ENCODE data around the gene DLG5.

Gene DLG5

DNA sequence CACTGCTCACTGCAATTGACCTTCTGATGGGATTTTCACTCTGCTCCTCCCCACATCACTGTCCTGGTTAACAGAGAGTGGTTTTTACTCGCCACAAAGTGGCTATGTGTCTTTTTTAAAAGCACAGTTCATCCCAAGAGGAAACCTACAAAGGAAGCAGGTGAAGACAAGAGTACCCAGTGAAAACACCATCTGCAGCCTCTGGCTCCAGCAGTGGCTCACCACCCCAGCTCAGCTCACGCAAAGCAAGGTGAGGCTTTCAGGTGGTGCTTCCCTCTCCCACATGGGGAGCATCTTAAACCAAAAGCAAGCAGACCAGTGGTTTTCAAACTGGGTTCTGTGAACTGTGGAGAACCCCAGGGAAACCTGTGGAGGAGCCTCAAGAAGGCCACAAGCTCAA is 14.0 kb downstream of the DLG5 start:
- DNase-seq (ENCODE audit: low read depth), result no peak

GRCh38 chr10:77911535-77912123 is 14.9 kb downstream of the DLG5 start:
- DNase-seq (ENCODE audit: low read depth), result no peak

DNA sequence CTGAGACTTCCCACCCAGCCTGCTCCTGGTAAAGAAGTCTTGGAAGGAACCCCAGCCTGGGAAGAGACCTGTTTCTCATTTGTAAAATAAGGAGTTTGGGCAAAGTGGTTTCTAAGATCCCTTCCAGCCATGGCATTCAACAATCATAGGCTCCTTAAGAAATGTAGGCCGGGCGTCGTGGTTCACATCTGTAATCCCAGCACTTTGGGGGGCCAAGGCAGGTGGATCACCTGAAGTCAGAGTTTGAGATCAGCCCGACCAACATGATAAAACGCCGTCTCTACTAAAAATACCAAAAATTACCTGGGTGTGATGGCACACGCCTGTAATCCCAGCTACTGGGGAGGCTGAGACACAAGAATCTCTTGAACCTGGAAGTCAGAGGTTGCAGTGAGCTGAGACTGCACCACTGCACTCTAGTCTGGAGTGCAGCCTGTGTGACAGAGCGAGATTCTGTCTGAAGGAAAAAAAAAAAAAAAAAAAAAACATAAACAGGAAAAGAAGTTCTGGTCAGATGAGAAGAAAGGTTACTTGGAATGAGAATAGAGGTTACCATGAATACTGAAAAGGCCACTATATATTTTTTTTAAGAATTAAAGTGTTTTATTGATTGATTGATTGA is 15.9 kb downstream of the DLG5 start:
- DNase-seq (ENCODE audit: low read depth), result no peak

GRCh38 chr10:77909749-77910375 is 16.7 kb downstream of the DLG5 start:
- DNase-seq (ENCODE audit: low read depth), result no peak

- no peak for DNase-seq (ENCODE audit: low read depth)
Observed at GRCh38 chr10:77909021-77909748, 17.4 kb downstream of the DLG5 start.

DNA sequence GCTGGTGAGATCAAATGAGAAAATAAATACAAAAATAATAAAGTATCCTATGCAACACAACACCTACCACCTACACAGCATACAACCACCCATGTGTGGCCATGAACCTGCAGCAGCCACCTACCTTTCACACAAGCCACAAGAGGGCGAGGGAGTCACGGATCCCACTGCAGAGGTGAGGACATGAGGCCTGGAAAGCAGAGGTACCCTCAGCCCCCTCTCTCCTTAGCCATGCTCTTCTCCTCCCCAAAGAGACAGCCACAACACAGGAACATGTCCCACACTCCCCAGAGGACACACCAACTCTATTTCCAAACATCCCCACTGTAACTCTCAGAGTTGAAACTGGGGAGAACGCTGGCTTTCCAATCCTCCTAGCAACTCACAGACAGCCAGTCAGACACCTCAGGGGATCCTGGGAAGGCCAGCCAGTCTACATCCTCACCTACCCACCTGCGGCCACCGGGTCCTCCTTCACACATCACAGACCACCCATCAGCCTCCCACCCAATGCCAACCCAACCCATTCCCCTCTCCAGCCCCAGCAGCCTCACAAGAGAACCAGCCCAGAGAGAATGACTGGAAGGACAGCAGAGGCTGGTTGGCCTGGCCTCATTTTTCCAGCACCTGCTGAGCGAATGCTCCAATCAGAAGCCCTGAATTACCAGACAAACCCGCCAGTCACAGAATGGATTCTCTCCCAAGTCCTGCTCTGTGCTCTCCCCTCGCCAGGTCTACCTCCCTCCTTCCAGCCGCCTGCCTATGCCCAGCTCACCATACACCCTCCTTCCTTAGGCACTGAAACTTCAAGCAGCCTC is 18.4 kb downstream of the DLG5 start:
- no peak for DNase-seq (ENCODE audit: low read depth)

- DNase-seq (ENCODE audit: low read depth), result no peak
Observed at GRCh38 chr10:77907462-77907861, 19.1 kb downstream of the DLG5 start.

GRCh38 chr10:77906951-77907421 is 19.6 kb downstream of the DLG5 start:
- no peak for DNase-seq (ENCODE audit: low read depth)

GRCh38 chr10:77905781-77906180 is 20.8 kb downstream of the DLG5 start:
- no peak for DNase-seq (ENCODE audit: low read depth)

DNA sequence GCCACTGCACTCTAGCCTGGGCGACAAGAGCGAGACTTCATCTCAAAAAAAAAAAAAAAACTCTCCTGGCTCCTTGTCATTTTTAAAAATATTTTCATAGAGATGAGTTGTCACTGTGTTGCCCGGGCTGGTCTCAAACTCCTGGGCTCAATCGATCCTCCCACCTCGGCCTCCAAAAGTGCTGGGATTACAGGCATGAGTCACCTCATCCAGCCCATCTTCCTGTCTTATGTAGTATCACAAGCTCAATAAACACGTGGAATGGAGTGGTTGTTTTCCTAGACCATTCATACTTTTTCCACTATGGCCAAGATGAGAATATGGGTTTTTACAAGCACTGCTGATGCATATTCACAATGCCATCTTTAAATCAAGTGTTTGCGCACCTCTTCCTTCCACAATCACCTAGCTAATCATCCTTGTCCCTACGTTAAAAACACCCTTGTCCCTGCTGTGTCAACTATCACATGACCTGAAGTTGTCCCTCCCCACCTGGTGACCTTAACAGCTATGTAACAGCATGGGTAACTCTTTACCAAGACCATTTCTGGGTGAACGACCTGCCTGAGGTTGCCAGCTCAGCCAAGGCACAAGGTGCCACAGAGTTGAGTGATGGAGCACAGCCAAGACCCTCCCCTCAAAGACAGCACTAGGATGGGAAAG is 21.3 kb downstream of the DLG5 start:
- no peak for DNase-seq (ENCODE audit: low read depth)

GRCh38 chr10:77904100-77904840 is 22.3 kb downstream of the DLG5 start:
- no peak for DNase-seq (ENCODE audit: low read depth)

DNA sequence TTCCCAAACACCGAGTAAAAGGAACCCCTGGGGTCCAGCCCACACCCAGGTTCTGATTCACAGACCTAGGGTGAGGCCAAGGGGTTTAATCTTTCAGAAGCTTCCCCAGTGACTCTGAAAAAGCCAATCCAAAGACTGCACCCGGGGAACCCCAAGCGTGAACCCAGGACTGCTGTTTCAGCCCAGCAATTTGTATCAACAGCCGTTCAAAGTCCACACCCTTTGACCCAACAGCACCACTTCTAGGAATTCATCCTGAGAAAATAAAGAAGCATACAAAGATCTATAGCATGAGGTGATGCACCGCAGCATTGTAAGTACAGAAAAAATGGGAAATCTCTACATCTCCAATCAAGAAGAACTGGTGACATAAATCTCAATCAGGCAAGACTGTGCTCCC is 24.4 kb downstream of the DLG5 start:
- DNase-seq (ENCODE audit: low read depth), result no peak

DNA sequence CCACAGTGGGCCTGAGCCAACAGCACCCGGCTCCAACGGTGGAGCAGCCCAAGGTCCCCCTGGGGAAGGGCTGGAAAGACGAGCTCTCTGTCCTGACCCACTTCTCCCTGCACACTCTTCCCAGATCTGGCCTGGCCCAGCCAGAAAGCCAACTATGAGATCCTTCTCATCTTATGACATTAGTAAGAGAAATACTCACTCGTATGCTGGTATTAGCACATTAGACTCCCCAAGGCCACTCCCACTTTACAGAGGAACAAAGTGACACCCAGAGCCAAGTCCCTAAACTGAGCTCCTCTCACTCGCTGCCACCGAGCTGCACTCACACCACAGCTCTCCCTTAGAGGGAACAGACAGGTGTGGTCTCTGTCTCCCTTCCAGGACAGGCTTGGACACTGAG is 24.8 kb downstream of the DLG5 start:
- no peak for DNase-seq (ENCODE audit: low read depth)

GRCh38 chr10:77899690-77900089 is 26.9 kb downstream of the DLG5 start:
- DNase-seq (ENCODE audit: low read depth), result no peak

DNA sequence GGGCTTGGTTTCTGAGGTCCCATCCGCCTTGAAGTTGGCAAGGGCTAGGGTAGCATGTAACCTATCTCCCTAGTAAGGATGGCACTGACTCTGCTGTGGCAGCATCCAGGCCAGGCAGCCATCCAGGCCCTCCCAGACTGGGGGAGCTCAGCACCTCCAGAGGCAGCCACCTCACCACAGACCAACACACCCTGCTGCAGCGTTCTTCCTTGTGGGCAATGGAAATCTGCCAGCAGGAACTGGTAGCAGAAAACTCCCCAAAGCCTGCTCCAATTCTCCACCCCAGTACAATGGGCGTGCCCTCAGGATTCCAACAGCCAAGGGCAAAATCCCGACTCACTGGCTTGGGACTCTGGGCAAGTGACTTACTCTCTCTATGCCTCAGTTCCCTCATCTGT is 27.5 kb downstream of the DLG5 start:
- DNase-seq (ENCODE audit: low read depth), result no peak

GRCh38 chr10:77898323-77899079 is 28.1 kb downstream of the DLG5 start:
- DNase-seq (ENCODE audit: low read depth), result no peak

DNA sequence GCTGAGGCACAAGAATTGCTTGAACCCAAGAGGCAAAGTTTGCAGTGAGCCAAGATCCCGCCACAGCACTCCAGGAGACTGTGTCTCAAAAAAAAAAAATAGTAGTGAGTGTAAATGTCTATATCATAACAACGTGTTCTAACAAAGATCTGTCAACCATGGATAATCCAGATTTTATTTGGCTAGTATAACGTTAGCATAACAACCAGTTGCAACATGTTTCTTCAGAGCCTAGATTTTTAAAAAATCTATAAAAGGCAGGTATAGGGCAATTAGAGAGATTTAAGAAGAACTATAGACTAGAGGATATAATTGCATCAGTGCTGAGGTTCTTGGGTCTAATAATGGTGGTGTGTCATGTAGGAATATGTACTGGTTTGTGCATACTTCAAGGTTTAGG is 30.5 kb downstream of the DLG5 start:
- DNase-seq (ENCODE audit: low read depth), result no peak

GRCh38 chr10:77894058-77894457 is 32.5 kb downstream of the DLG5 start:
- DNase-seq (ENCODE audit: low read depth), result no peak

- no peak for DNase-seq (ENCODE audit: low read depth)
Observed at GRCh38 chr10:77893386-77893785, 33.2 kb downstream of the DLG5 start.

DNA sequence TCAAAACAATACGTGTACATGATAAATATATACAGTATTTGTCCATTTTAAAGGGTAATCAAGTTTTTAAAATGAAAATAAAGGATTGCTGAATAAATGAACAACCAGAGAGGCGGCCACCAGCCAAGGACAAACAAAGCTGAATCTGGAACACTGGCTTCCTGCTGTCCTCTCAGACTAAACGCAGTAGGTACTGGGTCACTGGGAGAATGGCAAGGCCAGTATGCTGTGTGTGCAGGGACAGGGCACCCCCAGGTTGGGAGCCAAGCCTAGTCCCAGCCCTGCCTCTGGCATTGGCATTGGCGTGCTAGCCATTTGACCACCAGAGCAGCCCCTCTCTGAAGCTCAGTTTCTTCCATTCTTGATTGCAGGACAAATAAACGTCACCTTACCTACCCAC is 33.8 kb downstream of the DLG5 start:
- DNase-seq (ENCODE audit: low read depth), result no peak

Data from stimulated activated CD4-positive, alpha-beta T cell treated with anti-CD3 and anti-CD28 coated beads, Interleukin-2, amount 100 ng/mL, for 4 hours (primary cell).